NCI-H446 (cell line): ENCODE results near the gene SCRT2.
A peak's percentile ranks its signal among the peaks of the same experiment; 100 is the strongest.

ENCODE experiments used
- DNase-seq, 2 experiments: peaks; one replicate each; lab custom pipeline; 2025; lab: John Stamatoyannopoulos, UW

Gene SCRT2

DNA sequence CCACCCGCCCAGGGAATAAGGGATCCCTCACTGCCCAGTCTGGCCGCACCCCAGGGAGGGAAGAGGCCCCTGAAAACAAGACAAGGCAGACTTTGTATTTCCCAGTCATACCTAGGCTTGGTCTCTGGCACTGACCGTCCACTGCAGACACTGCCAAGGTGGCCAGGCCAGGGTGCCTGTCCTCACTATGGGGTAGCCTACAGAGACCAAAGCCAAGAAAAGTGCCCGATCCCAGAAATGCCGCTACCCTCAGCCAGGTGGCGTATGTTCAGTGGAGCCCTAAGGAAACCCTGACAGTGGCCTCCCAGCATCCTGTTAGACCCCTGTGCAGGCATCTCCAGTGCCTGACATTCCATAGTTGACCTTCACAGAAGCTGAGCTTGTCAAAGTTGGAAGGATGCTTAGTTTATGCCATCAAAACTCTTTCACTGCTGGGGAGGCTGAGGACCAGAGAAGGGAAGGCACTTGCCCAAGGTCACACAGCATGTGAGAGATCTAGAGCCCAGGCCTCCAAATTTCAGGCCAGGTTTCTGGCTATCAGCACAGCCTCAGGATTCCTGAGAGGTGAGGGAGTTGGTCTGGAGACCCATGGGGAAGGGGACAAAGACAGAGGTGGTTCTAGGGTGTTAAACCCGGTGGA, 2.5 kb downstream of the SCRT2 start:
- DNase-seq: no peak

DNA sequence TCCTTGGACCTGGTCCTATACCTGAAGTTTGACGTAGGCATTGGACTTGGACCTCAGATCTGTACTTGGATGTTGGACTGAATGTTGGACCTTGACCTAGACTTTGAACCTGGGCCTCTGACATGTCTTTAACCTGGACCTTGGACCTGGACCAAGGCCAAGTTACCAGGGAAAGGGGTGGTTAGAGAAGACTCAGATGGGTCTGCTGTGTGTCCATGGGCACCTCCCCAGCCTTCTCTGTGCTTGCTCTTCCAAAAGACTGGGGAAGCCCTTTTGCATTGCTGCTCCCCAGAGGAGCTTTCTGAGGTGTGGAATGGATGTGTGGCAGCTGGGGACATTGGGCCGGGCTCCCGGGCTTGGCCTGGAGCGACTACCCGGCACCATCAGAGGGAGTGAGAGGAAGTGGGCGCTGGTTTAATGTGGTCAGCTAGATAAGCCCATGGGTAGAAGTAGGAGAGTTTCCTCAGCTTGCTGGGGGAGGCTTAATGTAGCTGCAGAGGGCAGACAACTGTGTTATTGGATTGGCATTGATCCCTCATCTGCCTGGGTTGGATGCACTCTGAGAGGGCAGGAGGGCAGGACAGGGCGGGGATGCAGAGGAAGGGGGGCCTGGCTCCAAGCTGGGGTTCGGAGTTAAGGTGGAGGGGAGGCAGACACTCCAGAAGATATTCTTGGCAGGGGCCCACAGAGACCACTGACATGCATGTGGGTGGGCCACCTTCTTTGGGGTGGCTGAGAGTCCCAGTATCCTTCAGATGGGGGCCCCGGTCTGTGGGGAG, 4.2 kb downstream of the SCRT2 start:
- no peak for DNase-seq

DNA sequence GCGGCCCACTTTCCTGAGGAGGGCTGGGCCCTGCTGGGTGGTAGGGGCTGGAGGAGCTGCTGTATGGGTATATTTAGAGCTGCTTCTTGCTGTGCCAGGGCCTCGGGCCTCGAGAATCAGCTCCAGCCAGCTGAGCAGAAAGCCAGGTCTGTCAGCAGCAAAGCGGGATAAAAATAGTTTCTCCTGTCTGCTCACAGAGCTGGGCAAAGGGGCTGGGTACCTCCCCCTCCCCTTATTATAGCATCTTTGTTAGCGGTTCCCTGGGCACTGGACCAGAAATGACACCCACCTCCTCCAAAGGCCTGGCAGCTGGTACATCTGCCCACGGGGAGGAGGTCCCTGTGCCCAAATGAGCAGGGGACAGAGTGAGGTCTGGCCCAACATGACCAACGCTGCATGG, 6.0 kb downstream of the SCRT2 start:
- no peak for DNase-seq

DNA sequence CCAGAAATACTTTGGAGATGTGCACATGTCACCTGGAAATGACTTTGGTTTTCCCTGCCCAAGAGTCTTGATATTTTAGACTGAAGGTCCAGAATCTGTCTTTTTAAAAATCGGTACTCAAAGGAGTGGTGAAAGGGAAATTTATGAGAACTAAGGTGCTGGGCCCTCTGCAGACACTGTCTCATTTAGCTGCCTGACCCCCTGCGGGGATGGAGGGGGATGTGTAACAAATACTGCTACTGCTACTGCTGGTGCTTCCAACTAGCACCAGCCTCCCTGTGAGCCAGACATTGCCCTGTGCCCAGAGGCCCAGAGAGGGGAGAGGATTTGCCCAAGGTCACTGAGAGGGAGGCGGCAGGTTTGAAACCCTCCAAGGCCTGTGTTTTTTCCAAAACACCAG, 7.0 kb downstream of the SCRT2 start:
- no peak for DNase-seq

DNA sequence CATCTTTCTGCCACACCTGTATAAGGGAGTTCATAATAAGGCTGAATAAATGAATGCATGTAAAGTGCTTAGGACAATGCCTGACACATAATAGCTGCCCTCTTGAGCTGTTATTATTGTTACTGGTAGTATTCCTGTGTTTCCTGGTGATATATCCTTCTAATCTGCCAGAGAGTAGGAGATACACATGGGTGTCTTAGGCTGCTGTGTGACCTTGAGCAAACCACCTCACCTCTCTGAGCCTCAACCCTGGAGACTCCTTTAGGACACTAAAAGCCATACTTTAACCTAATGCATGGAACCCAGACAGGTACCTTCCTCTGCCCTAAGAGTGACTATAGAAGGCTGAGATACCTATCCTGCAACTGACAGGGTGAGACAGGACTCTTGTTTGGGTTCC, 7.6 kb downstream of the SCRT2 start:
- DNase-seq: no peak

DNA sequence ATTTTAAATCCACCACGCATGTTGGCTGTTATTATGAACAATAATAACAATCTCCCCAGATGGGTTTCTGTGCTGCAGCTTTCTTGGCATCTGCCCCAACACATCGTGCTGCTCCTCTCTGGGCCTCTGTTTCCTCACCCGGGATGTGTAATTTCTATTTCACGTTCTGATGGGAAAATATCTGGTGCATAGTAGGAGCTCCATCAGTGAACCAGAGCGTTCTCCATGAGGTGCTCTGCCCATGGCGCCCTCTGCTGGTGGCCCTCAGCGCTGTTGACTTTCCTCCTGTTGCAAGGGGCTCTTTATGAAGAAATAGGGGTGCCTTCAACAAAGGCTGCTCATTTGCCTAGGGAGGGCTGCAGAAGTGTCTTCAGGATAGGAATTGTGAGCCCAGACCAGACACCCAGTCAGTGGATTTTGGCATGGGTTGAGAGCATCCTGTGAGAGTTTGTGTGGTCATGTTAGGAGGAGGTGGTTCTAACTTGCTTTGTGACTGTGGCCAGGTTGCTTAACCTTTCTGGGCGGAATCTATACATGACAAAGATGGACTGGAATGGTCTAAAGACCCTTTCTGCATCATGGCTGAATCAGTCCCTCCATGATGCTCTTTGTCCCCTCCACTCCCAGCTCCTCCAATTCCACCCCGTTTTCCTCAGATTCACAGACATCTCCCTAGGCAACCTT, 8.1 kb downstream of the SCRT2 start:
- DNase-seq: peak; percentile 32 to 34

DNA sequence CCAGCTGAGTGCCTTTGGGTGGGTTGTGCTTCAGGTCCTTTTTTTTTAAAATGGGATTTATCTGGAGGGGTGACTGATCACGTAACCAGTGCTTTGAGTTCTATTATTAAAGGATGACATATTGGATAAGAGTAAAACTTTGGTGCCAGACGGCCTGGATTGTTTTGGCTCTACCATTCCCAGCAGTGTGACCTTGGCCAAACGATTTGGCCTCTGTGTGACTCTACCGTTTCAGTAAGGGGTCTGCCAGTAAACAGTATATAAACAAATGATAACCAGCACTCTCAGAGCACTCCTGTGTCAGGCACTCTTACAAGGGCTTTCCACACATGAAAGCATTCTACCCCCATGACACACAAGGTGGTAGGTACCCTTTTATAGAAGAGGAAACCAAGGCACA, 8.7 kb downstream of the SCRT2 start:
- DNase-seq: no peak

DNA sequence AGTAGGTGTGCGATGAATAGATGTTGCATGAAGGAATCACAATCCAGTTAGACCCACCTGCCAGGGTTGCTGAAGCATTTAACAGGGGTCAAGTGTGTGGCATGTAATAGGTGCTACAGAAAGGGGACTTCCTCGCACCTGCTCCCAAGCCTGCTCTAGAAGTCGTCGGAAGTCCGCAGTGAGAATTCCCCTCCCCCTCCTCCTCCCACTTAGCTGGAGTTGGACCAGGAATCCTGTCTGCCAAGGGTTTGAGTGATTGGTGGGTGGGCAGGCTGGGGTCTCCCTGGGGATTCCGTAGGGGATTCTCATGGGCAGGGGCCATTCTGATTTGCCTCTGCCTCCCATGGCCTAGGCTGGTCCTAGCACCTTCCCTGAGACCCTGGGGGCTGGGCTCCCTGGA, 10.3 kb downstream of the SCRT2 start:
- no peak for DNase-seq

DNA sequence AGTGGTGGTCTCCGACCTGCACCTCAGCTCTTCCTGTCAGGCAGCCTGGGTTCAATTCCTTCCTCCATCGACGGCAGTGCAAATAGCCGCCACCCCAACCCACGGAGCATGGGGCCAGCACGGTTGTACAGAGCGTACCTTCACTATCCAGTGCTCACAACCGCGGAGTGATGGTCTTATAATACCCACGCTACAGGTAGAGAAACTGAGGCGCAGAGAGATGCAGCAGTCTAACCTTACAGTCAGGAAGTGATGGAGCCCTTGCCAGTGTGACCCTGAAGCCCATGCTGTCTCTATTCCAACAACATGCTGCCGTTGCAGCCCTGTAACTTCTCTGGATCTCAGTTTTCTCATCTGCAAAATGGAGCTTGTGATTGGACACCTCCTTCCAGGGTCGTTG, 11.0 kb downstream of the SCRT2 start:
- DNase-seq: no peak

DNA sequence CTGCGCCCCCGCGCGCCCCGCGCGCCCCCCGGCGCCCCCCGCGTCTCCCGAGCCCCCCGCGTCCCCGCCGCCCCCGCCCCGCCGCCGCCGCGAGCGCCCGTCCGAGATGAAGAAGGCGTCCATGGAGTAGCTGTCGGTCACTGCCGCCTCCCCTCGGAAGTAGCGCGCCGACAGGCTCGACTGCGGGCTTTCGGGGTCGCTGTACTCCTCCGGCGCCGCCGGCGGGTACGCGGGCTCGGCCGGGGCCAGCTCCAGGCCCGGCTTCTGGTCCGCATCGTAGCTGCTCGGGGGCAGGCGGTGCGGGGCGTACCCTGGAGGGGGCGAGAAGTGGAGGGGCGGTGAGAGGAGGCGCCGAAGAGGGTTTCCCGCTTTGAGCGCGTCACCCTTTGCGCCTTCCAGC, 11.5 kb downstream of the SCRT2 start:
- no peak for DNase-seq

DNA sequence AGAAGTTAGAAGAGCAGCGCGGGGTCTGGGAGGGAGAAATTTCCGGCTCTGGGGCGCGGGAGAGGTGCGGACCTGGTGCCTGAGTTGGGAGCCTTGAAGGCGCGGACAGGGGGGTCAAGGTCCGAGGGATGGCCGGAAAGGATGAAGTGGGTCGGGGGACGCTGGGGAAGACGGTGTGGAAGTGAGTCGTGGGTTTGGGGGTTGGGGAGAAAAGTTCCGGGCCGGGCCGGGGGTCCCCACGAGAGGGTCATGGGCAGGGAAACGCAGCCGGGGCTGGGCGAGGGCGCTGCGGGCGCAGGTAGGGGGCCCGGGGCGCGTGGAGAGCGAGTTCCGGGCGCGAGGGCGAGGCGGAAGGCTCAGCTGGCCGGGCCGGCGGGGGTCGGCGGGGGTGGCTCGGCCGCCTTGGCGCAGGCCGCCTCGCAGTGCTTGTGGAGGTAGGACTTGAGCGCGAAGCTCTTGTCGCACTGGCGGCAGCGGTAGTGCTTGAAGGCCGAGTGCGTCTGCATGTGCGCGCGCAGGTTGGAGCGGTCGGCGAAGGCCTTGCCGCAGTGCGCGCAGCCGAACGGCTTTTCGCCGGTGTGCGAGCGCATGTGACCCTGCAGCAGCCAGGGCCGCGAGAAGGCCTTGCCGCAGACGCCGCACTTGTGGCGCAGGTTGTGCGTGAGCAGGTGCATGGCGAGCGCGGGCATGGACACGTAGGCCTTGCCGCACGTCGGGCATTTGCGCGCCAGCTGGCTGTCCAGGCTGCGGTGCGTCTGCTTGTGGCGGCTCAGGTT, 12.1 kb downstream of the SCRT2 start:
- no peak for DNase-seq

DNA sequence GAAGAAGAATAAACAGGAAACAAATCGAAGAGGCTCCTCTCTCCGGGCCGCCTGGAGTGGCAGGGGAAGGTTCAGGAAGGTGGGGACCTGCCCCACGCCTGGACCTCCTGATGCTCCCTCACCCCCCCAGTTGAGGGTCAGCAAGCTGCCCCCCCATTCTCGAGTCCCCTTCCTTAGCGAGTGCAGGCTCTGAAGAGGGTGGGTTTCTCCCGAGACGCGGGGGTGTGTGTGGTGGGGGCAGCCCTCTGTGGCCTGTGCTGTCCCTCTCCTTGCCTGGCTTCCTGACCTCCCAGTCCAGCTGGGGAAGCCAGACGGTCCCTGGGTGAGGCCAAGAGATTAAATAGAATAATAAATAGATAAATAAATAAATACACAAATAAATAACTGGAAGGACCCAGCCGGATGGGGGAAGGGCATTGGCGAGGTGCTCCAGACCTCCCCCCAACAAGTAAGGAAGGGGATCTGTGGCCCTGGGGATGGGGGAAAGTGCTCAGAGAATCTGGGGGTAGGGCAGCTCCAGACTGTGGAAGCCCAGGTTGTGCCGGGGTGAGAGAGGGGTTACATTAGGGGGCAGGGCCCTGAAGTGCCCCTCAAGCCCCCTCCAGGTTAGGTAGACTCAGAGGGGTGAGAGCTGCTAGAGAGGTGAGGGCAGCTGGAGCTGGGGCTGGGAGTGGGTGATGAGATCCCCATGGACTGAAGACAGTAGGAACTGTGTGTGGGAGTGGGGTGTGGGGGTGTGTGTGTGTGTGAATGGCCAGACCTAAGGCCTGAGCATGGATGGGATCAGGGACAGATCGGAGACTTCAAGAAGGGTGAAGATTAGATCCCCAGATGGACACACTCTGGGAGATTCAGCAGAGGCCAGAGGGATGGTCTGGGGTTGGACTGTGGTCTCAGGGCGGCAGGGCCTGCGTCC, 13.1 kb downstream of the SCRT2 start:
- DNase-seq: no peak

DNA sequence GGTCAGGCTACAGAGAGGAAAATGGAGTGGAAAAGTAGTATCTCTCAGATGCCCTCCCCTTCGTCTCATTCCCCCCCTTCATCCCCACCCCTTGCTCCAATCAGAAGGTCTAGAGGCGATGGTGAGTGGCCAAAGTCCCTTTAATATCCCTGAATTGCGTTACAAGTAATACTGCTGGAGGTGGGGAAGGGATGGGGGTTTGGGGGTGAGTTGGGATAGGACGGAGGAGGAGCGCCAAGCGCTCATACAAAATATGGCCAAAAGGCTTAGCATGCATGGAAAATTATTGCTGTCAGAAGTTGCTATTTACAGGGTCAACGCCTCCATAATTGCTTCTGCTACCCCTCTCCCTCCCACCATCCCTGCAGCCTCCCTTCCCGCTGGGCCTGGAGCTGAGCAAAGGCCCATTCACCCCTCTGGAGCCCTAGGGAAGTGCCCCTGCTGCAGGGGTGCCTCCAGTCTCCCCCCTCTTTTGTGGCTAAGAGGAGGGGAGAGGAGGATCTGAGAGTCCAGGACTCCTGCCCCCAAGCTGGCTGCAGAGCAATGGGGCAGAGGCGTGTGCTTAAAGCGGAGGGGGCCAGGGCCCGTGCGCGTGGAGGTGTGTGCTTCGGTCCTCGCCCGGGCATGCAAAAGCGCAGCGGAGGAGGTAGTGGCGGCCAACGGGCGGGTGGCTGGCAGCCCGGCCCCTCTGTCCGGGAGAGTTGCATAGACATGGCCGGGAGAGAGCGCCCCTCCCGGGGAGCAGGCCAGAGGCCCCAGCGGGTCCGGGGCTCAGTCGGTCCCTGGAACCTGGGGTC, 13.9 kb downstream of the SCRT2 start:
- no peak for DNase-seq

DNA sequence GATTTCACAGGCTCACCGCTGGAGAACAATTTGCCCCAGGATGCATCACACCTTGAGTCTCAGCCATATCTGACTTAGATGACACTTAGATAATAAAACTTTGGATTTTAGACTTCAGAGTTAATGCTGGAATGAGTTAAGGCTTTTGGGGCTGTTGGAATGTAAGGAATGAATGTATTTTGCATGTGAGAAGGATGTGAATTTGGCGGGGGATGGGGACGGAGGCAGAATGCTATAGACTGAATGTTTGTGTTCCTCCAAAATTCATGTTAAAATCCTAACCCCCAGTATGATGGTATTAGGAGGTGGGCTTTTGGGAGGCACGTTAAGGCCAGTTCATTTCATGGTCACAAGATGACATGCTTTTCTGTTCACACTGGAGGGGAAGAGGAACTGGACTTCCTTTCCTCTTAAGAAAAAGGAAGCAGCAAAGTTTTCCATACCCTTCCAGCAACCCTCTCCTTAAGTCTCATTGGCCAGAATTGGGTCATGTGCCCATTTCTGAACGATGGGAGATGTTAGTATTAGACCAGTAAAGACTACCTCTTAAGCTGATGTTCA, 16.8 kb downstream of the SCRT2 start:
- DNase-seq: no peak

DNA sequence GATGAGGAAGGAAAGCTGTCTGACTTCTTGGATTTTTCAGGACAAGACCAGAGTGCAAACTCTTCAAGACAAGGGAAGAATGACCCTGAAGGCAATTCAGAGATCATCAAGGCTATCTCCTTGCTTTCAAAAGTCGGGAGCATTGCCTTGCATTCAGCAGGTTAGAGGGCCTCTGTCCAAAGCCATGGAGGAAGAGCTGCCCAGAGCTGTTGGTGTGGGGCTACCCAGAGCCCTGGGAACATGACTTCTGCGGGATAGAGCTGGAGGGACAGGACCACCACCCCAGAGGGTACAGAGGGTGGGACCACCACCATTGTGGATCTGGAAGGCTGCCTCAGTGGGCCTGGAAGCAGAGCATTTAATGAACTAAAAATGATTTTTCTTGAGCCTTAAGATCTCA, 17.4 kb downstream of the SCRT2 start:
- no peak for DNase-seq

DNA sequence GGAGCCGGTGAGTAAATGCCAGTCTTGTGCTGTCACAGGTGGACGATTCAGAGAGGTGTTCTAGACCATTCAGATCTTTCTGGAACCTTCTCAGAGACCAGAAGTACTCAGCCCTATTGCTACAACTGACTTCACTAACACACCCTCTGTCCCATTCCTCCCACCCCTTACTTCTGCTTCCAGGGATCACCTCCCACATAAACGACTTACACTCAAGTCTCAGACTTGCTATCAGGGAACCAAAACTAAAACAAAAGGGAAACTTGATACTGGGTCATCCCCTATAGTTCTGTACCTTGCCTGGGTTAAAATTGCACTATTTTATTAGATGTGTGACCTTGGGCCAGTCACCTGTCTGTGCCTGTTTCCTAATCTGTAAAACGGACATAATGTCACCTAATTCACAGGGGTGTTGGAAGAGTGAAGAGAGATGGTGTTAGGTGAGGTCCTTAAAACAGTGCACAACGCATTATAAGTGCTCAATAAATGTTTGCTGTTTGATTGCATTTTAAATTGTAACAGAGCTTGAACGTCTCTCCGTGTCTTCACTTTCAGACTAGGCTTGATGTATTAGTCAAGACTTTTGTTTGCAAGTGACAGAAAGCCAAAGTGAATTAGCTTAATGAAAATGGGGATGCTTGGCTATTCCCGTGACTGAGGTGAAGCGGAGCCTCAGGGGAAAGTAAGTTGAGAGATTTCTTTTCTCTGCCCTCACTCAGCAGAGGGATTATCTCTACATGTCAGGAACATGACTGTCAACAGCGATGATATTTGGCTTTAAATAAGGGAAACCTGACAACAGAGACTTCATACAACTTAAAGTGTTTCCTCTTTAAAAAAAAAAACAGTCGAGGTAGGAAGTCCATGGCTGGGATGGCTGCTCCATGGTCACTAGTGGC, 19.6 kb downstream of the SCRT2 start:
- no peak for DNase-seq

DNA sequence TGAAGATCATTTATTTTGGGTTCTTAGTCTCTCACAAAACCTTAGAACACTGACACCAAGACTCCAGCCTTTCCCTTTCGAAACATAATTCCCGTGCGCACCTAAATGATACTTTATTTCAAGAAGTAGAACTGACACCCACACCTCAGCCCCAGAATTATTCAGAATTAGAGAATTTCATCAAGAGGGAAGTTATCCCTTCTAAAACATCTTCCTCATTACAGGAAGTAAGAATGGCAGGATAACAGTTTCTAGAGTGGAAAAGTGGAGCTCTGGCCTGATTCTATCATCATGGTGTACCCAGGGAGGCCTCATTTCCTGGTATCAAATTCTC, 21.2 kb downstream of the SCRT2 start:
- no peak for DNase-seq

DNA sequence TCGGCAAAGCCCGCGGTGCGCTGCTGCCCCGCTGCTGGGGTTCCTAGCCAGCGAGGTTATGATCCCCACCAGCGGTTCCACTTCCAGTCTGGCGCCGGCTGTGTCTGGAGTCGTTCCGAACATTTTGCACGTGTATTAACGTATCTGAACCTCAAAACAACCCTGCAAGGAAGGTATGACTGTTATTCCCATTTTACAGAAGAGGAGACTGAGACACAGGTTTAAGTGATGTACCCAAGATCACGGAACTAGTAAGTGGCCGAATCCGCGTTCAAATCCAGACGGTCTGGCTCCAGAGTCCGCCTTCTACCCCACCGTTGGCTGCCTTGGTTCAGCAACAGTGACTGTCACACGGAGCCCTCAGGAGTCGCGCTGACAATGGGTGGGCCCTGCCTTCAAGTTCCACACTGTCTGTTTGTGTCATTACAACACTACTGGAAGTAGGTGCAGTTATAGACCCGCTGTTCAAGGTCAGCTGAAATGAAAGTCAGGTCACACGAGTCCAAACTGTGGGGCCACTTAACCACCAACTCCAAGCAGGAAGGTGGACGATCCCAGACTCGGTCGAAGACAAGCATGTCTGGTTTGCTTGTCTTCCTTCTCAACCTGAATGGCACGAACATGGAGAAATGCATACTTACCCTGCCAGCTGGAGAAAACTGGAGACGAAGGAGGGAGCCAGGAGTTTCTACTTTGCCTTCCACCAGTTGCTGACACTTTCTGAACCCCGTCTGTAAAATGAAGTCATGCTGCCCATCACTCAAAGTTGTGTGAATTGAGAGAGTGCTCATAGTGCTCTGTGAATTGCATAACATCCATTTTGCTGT, 21.8 kb downstream of the SCRT2 start:
- no peak for DNase-seq
